Measurements from ENCODE around the gene BAIAP2. TPM values are rescaled to one million over a fixed set of nuclear protein-coding genes. Genes with fewer than 3 reads are reported as not detected.

The BAIAP2 gene
- total and polyA plus RNA-seq, 2 of the 13 experiments (the other 11 are each of a cell fraction or from before 2014, with no cell fraction given), result 22.5 to 24.0 TPM

DNA sequence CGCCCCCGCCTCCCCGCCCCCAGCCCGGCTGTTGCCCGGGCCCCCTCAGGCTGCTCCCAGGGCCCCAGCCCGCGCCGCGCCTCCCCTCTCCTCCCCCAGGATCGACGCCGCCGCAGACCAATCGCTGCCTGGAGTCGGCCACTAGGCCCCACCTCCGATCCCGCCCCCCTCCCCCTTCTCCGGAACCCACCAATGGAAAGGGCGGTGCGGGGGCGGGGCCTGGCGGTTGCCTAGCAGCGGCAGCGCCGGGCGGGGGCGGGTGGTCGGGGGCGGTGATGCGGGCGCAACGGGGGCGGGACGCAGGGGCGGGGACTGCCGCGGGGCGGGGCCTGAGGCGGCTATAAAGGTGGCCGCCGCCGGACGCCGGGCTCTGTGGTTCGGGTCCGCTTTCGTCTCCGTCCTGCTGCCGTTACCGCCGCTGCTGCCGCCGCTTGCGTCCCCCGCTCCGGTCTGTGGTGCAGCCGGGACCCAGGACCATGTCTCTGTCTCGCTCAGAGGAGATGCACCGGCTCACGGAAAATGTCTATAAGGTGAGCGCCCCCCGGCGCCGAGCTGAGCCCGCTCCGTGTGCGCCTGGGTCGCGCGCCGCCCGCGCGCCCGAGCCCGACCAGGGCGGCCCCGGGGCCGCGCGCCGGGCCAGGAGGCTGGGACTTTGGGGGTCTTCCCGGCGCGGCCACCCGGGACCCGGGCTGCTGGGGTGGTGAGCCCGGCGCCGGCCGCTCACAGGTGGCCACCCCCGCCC, at the start of gene BAIAP2 (continued):
- TF ChIP-seq, protein P1, sequence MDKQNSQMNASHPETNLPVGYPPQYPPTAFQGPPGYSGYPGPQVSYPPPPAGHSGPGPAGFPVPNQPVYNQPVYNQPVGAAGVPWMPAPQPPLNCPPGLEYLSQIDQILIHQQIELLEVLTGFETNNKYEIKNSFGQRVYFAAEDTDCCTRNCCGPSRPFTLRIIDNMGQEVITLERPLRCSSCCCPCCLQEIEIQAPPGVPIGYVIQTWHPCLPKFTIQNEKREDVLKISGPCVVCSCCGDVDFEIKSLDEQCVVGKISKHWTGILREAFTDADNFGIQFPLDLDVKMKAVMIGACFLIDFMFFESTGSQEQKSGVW (CRISPR knock-in tag; IDR thresholded peaks at IDR 0.05; ENCODE audit: borderline replicate concordance), result no peak
- TF ChIP-seq YEATS2 (CRISPR knock-in tag; IDR thresholded peaks at IDR 0.05; ENCODE audit: borderline replicate concordance), result no peak
- TF ChIP-seq FOSL2 (CRISPR knock-in tag; IDR thresholded peaks at IDR 0.05), result peak; percentile 51
- TF ChIP-seq POLR2A (IDR thresholded peaks at IDR 0.05; ENCODE audit: insufficient read depth in 1 of 2, low read depth in 2 of 2, low read length in 2 of 2), result peak; percentile 99 to 100
- 0 out of 2 replicates have a peak, but pooled peaks have one; percentile 46 for TF ChIP-seq CENPT (CRISPR knock-in tag; IDR thresholded peaks at IDR 0.05; ENCODE audit: low read depth)
- TF ChIP-seq FOXO1 (CRISPR knock-in tag; IDR thresholded peaks at IDR 0.05), result peak; percentile 40; the same call in 1 of the 2 replicates
- TF ChIP-seq DNMT3B (CRISPR knock-in tag; conservative IDR thresholded peaks at IDR 0.05), result peak; percentile 84; the same call in 1 of the 2 replicates
- TF ChIP-seq, protein P2, sequence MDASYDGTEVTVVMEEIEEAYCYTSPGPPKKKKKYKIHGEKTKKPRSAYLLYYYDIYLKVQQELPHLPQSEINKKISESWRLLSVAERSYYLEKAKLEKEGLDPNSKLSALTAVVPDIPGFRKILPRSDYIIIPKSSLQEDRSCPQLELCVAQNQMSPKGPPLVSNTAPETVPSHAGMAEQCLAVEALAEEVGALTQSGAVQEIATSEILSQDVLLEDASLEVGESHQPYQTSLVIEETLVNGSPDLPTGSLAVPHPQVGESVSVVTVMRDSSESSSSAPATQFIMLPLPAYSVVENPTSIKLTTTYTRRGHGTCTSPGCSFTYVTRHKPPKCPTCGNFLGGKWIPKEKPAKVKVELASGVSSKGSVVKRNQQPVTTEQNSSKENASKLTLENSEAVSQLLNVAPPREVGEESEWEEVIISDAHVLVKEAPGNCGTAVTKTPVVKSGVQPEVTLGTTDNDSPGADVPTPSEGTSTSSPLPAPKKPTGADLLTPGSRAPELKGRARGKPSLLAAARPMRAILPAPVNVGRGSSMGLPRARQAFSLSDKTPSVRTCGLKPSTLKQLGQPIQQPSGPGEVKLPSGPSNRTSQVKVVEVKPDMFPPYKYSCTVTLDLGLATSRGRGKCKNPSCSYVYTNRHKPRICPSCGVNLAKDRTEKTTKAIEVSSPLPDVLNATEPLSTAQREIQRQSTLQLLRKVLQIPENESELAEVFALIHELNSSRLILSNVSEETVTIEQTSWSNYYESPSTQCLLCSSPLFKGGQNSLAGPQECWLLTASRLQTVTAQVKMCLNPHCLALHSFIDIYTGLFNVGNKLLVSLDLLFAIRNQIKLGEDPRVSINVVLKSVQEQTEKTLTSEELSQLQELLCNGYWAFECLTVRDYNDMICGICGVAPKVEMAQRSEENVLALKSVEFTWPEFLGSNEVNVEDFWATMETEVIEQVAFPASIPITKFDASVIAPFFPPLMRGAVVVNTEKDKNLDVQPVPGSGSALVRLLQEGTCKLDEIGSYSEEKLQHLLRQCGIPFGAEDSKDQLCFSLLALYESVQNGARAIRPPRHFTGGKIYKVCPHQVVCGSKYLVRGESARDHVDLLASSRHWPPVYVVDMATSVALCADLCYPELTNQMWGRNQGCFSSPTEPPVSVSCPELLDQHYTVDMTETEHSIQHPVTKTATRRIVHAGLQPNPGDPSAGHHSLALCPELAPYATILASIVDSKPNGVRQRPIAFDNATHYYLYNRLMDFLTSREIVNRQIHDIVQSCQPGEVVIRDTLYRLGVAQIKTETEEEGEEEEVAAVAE (CRISPR knock-in tag; IDR thresholded peaks at IDR 0.05; ENCODE audit: borderline replicate concordance), result no peak; the same call in 1 of the 2 replicates
- TF ChIP-seq, protein P3, sequence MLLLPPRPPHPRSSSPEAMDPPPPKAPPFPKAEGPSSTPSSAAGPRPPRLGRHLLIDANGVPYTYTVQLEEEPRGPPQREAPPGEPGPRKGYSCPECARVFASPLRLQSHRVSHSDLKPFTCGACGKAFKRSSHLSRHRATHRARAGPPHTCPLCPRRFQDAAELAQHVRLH (CRISPR knock-in tag; IDR thresholded peaks at IDR 0.05; ENCODE audit: borderline replicate concordance, low read depth), result peak; percentile 88
- TF ChIP-seq SRSF1 (optimal IDR thresholded peaks at IDR 0.05; ENCODE audit: low read depth, low read length), result peak; percentile 16
- TF ChIP-seq, protein P4, sequence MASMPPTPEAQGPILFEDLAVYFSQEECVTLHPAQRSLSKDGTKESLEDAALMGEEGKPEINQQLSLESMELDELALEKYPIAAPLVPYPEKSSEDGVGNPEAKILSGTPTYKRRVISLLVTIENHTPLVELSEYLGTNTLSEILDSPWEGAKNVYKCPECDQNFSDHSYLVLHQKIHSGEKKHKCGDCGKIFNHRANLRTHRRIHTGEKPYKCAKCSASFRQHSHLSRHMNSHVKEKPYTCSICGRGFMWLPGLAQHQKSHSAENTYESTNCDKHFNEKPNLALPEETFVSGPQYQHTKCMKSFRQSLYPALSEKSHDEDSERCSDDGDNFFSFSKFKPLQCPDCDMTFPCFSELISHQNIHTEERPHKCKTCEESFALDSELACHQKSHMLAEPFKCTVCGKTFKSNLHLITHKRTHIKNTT (CRISPR knock-in tag; IDR thresholded peaks at IDR 0.05), result no peak
- TF ChIP-seq TOE1 (CRISPR knock-in tag; IDR thresholded peaks at IDR 0.05), result no peak
- no peak for TF ChIP-seq NR2F2 (IDR thresholded peaks at IDR 0.05; ENCODE audit: borderline replicate concordance, low read depth)
- TF ChIP-seq SP1 (IDR thresholded peaks at IDR 0.05), result no peak
- TF ChIP-seq SP1 (CRISPR knock-in tag; IDR thresholded peaks at IDR 0.05), result peak; percentile 93
- TF ChIP-seq RAD21 (CRISPR knock-in tag; IDR thresholded peaks at IDR 0.05), result peak; percentile 71
- peak; percentile 66; the same call in 1 of the 2 replicates for TF ChIP-seq MEF2D (CRISPR knock-in tag; IDR thresholded peaks at IDR 0.05)
- TF ChIP-seq, protein P5, sequence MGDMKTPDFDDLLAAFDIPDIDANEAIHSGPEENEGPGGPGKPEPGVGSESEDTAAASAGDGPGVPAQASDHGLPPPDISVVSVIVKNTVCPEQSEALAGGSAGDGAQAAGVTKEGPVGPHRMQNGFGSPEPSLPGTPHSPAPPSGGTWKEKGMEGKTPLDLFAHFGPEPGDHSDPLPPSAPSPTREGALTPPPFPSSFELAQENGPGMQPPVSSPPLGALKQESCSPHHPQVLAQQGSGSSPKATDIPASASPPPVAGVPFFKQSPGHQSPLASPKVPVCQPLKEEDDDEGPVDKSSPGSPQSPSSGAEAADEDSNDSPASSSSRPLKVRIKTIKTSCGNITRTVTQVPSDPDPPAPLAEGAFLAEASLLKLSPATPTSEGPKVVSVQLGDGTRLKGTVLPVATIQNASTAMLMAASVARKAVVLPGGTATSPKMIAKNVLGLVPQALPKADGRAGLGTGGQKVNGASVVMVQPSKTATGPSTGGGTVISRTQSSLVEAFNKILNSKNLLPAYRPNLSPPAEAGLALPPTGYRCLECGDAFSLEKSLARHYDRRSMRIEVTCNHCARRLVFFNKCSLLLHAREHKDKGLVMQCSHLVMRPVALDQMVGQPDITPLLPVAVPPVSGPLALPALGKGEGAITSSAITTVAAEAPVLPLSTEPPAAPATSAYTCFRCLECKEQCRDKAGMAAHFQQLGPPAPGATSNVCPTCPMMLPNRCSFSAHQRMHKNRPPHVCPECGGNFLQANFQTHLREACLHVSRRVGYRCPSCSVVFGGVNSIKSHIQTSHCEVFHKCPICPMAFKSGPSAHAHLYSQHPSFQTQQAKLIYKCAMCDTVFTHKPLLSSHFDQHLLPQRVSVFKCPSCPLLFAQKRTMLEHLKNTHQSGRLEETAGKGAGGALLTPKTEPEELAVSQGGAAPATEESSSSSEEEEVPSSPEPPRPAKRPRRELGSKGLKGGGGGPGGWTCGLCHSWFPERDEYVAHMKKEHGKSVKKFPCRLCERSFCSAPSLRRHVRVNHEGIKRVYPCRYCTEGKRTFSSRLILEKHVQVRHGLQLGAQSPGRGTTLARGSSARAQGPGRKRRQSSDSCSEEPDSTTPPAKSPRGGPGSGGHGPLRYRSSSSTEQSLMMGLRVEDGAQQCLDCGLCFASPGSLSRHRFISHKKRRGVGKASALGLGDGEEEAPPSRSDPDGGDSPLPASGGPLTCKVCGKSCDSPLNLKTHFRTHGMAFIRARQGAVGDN (CRISPR knock-in tag; IDR thresholded peaks at IDR 0.05), result peak; percentile 42; the same call in 1 of the 2 replicates
